Measurements from ENCODE around the gene SHFL.

Gene SHFL

GRCh38 chr19:10139952-10140351 lies 53.8 kb downstream of the SHFL start:
- Histone ChIP-seq H3K4me3 (ENCODE audit: low read depth in 1 of 5, low read length in 5 of 5) (no peak overlapping the region), H3K4me1 (ENCODE audit: control insufficient read depth in 5 of 5, insufficient read depth in 5 of 5, low read length in 5 of 5) (peaks cover 0 to 5% (median 0%) of the 10 kb centered on the region in 5 donors), H3K27me3 (ENCODE audit: control insufficient read depth in 5 of 5, insufficient read depth in 4 of 5, low read length in 5 of 5) (no peaks in the 10 kb centered on the region), H3K27ac (ENCODE audit: low read depth, low read length) (no peak overlapping the region), H3K9ac (ENCODE audit: low read length in 5 of 5) (no peak overlapping the region), H3K36me3 (ENCODE audit: control insufficient read depth in 5 of 5, insufficient read depth in 5 of 5, low read length in 5 of 5) (peaks cover 4 to 100% (median 92%) of the 10 kb centered on the region in 5 donors), H3K9me3 (ENCODE audit: control insufficient read depth in 5 of 5, low read length in 5 of 5) (no peaks in the 10 kb centered on the region)

- Histone ChIP-seq H3K4me1 (ENCODE audit: control insufficient read depth in 5 of 5, insufficient read depth in 5 of 5, low read length in 5 of 5) (peaks cover 0 to 5% (median 0%) of the 10 kb centered on the region in 5 donors), H3K9me3 (ENCODE audit: control insufficient read depth in 5 of 5, low read length in 5 of 5) (no peaks in the 10 kb centered on the region), H3K9ac (ENCODE audit: low read length in 5 of 5) (no peak overlapping the region), H3K27me3 (ENCODE audit: control insufficient read depth in 5 of 5, insufficient read depth in 4 of 5, low read length in 5 of 5) (no peaks in the 10 kb centered on the region), H3K4me3 (ENCODE audit: low read depth in 1 of 5, low read length in 5 of 5) (no peak overlapping the region), H3K36me3 (ENCODE audit: control insufficient read depth in 5 of 5, insufficient read depth in 5 of 5, low read length in 5 of 5) (peaks cover 6 to 100% (median 94%) of the 10 kb centered on the region in 5 donors), H3K27ac (ENCODE audit: low read depth, low read length) (no peak overlapping the region)
These were observed 55.4 kb downstream of the SHFL start for GRCh38 chr19:10141479-10141878.

- no peaks in the 10 kb centered on the region for H3K27me3 ChIP-seq (ENCODE audit: control insufficient read depth in 5 of 5, insufficient read depth in 4 of 5, low read length in 5 of 5)
- H3K27ac ChIP-seq (ENCODE audit: low read depth, low read length) = no peak overlapping the region
- no peak overlapping the region for H3K4me3 ChIP-seq (ENCODE audit: low read depth in 1 of 5, low read length in 5 of 5)
- H3K9ac ChIP-seq (ENCODE audit: low read length in 5 of 5) = no peak overlapping the region
- no peaks in the 10 kb centered on the region for H3K9me3 ChIP-seq (ENCODE audit: control insufficient read depth in 5 of 5, low read length in 5 of 5)
- peaks cover 0 to 5% (median 0%) of the 10 kb centered on the region in 5 donors for H3K4me1 ChIP-seq (ENCODE audit: control insufficient read depth in 5 of 5, insufficient read depth in 5 of 5, low read length in 5 of 5)
- H3K36me3 ChIP-seq (ENCODE audit: control insufficient read depth in 5 of 5, insufficient read depth in 5 of 5, low read length in 5 of 5) = peaks cover 6 to 100% (median 92%) of the 10 kb centered on the region in 5 donors
These were observed 55.9 kb downstream of the SHFL start for GRCh38 chr19:10141973-10142372.

Data from subcutaneous abdominal adipose tissue (tissue), 5 donors.